HTERT RPE-1 (cell line): ENCODE measurements around the gene SLC24A3.

Experiments used
- in situ Hi-C: fragments of 300-500 bp; cut with MboI; formaldehyde crosslinking; loops from 4 replicates; pipeline ENCODE4 v1.14.3; 2020; ENCODE audit warnings: low sequenced_read_pairs

Gene SLC24A3

GRCh38 chr20:19692685-19693119 is 480.3 kb downstream of the SLC24A3 start:
- in situ Hi-C loops = no loop called here

DNA sequence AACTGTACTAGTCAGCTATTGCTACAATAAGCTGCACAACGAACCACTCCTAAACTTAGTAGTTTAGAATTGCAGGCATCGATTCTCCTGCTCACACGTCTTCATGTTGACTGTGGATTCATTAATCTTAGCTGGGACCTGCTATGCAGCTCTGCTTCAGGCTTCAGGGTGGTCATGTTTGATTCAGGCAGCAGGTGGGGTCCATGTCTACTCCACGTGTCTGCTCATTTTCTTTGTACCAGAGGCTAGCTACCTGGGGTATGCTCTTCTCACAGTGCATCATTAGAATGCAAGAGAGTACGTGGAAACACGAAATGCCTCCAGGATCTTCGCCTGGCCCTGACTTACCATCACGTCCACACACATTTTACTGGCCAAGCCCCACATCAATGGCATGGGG is 481.1 kb downstream of the SLC24A3 start:
- in situ Hi-C loops = no loop called here

DNA sequence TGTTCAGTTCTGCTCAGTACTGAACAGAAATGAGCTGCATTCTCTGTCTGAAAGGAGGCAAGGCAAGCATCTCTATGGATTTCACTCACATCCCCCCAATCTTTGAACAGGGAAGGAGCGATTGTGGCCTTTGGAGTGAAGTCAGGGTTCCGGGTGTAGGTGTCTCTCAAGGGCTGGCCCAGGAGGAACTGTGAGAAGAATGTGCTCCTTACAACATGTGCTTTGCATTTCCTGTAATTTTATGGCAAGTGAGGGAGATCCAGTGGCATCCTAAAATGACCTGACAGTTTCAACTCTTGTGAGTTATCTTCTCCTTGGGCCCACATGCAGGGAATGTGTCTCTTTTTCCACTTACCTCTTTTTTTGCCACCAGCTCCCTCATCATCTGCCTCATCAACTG is 482.6 kb downstream of the SLC24A3 start:
- in situ Hi-C loops = no loop called here

DNA sequence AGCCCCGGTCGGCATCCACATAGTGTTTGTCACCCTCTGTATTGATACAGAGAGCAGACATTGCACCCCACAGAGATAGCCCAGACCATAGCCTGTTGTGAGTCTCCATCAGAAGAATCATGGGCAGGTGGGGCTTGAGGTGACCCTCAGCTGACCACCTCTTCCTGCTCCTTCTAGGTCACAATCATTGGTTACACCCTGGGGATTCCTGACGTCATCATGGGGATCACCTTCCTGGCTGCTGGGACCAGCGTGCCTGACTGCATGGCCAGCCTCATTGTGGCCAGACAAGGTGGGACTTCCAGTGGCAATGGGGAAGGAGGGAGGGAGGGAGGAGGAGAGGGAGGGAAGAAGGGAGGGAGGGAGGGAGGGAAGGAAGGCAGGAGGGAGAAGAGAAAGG is 484.2 kb downstream of the SLC24A3 start:
- in situ Hi-C loops = no loop called here

GRCh38 chr20:19697415-19697814 is 485.0 kb downstream of the SLC24A3 start:
- in situ Hi-C loops = no loop called here

DNA sequence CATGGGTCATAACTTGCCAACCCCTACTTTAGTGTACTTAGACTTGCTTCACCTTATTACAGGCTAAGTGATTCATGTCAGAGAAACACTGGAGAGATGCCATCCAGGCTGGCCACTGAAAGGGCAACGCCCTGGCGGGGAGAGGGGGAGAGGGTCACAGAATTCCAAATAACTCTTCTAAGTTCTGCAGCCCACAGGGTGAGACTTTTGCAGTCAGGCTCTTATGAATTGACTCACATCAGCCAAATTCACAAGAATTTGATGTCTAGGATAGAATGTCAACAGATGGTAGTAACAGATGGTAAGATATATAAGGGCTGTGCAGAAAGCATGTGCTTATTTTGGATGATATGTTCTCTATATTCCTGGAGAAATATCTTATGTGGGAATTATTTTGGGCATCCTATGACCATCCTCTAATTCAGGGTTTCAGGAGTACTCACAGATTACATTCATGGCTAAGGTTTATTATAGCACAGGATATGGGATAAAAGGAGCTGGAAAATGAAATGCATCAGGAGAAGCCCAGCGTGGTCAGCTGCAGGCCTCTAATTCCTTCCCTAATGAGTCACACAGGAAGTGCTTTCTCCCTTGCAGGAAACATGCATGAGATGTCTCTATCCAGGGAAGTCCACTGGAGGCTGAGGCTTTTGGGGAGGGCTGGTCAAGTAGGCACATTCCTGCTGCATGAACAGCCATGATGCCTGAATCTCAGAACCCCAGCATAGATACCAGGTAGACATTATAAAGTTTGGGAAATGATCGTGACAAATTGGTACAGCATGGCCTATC is 486.9 kb downstream of the SLC24A3 start:
- in situ Hi-C loops = no loop called here

DNA sequence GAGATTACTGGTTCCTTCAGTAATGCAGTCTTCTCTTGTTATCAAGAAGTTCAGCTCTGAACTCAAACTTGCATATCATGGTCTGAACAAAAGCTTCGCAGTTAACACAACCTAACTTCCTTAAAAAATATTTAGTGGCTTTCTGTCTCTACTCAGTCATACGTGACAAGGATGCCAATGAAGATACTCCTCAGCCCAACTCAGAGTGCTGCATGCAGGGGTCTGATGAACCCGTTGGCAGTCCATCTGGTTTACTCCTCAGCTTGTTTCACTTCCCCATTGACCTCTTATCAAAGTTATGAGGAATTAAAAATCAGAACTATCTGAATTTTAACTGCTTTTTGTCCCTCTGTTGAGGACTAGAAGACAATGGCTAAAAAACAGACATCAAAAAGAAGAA is 489.0 kb downstream of the SLC24A3 start:
- in situ Hi-C loops = no loop called here

- in situ Hi-C loops = no loop called here
Measured at GRCh38 chr20:19706463-19706862, 494.0 kb downstream of the SLC24A3 start.

GRCh38 chr20:19709635-19710335 is 497.3 kb downstream of the SLC24A3 start:
- in situ Hi-C loops = no loop called here

GRCh38 chr20:19710336-19711120 is 498.1 kb downstream of the SLC24A3 start:
- in situ Hi-C loops = no loop called here

DNA sequence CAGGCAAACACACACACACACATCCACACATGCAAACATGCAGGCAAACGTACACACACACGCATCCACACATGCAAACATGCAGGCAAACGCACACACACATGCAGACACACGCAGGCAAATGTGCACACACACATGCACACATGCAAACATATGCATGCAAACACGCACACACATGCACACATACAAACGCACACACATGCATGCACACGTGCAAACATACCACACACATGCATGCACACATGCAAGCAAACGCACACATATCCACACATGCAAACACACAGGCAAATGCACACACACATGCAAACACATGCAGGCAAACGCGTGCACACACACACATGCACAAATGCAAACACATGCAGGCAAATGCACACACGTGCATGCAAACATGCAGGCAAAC is 498.7 kb downstream of the SLC24A3 start:
- in situ Hi-C loops = no loop called here

- in situ Hi-C loops = no loop called here
Measured at GRCh38 chr20:19712721-19713260, 500.3 kb downstream of the SLC24A3 start.

- in situ Hi-C loops = no loop called here
Measured at GRCh38 chr20:19713822-19714578, 501.6 kb downstream of the SLC24A3 start.

GRCh38 chr20:19714579-19714840 is 502.1 kb downstream of the SLC24A3 start:
- in situ Hi-C loops = no loop called here

- in situ Hi-C loops = no loop called here
Measured at GRCh38 chr20:19715986-19716385, 503.5 kb downstream of the SLC24A3 start.

- in situ Hi-C loops = no loop called here
Measured at GRCh38 chr20:19718880-19719279, 506.4 kb downstream of the SLC24A3 start.

DNA sequence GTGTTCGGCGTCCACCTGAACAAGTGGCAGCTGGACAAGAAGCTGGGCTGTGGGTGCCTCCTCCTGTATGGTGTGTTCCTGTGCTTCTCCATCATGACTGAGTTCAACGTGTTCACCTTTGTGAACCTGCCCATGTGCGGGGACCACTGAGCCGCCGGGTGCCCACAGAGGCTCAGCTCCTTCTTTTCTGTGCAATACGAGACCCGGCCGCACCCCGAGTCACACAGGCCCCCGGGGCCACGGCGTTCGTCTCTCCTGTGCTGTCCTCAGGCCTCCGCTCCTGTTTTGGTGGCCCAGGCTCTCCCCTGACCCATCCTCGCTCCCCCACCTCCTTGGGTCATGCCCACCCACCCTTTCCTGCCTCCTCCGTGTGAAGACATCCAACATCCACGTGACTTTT is 508.5 kb downstream of the SLC24A3 start:
- in situ Hi-C loops = no loop called here

DNA sequence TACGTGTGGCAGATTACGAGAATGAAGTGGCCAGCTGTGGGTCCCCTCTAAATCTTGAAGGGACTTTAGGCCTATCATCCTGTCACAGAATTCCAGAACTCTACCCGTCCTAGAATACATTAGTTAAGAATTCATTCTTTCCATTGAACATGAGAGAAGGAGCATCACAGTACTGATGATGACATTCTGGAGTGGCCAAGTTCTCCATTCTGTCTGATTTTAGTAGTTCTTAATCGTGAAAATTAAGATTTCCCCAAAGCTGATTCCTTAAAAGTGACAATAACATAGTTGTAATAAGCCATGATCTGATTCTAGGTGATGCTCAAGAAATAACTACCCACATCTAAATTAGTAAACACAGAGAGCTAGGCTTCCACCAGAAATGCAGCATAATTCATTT is 510.6 kb downstream of the SLC24A3 start:
- in situ Hi-C loops = no loop called here

DNA sequence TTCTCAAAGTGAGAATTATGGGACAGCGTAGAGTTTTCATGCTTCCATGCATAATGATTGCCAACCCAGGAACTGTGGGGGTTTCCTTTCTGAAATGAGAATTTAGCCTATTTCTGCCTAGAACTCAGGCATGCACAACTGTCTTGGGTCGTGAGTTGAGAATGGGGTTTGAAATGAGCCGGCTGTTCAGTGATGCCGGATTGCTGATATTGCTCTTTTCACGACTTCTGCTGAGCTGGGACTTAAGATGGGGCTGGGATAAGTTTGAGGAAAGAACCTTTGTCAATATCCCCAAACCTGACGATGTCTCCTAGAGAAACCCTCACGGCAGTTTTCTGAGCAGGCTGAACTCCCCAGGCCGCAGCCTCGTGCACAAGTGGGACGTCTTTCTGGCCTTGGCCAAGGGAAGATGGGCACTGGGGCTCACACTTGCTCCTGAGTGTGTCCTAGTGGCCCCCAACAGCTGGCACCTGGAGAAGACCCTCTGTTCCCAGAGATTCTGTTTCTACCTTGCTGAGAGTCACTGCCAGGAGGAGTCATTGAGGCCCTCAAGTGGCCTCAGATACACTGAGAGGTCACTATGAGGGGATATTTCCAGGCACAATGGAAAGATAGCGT is 511.5 kb downstream of the SLC24A3 start:
- in situ Hi-C loops = no loop called here

DNA sequence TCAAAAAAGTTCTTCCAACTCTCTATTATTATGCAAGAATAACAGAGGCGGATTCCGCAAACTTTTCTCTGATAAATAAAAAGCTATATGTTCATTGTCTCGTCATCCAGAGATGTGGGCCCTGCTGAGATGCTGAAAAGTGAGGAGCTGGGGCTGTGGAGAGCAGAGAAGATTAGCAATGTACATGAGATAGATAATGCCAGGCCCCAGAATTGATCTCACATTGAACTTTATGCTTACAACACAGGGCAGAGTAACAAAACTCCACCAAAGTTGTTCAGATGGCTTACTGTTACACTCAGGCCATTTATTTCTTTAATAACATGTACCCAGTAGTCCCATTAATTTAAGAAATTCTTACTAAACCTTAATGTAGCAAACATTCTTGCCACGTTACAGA is 512.9 kb downstream of the SLC24A3 start:
- in situ Hi-C loops = no loop called here
